Loucy (cell line): ENCODE data around the gene BIRC3.

Experiments used
- H2AFZ ChIP-seq: fragments of 200-600 bp; sonication (generic); 2 replicates; pipeline ENCODE4 v1.6.0; 2016; ENCODE audit warnings: antibody characterized with exemption, mild to moderate bottlenecking, low read length, moderate library complexity
- H3F3A ChIP-seq: fragments of 200-600 bp; 2 replicates; pipeline ENCODE4 v1.6.0; 2016; ENCODE audit warnings: antibody characterized with exemption, low read depth, mild to moderate bottlenecking
- H3K27me3 ChIP-seq: fragments of 200-600 bp; sonication (generic); 2 replicates; pipeline ENCODE4 v1.6.1; 2014; ENCODE audit warnings: low read length, mild to moderate bottlenecking; ENCODE audit not compliant: insufficient read depth, poor library complexity, severe bottlenecking
- H3K36me3 ChIP-seq: fragments of 200-600 bp; sonication (generic); 2 replicates; pipeline ENCODE4 v1.6.1; 2016; ENCODE audit warnings: low read length; ENCODE audit not compliant: insufficient read depth
- H3K4me1 ChIP-seq: fragments of 200-600 bp; sonication (generic); 2 replicates; pipeline ENCODE4 v1.5.1; 2014; ENCODE audit warnings: low read length, mild to moderate bottlenecking; ENCODE audit not compliant: insufficient read depth, poor library complexity, severe bottlenecking
- H3K4me2 ChIP-seq: fragments of 200-600 bp; sonication (generic); 2 replicates; pipeline ENCODE4 v1.6.0; 2014; ENCODE audit warnings: antibody characterized with exemption, low read length, low read depth, mild to moderate bottlenecking; ENCODE audit not compliant: poor library complexity, severe bottlenecking
- H3K4me3 ChIP-seq: fragments of 200-600 bp; sonication (generic); 2 replicates; pipeline ENCODE4 v1.5.1; 2014; ENCODE audit warnings: low read length, mild to moderate bottlenecking, mixed read lengths; ENCODE audit not compliant: poor library complexity, severe bottlenecking
- H3K79me2 ChIP-seq: fragments of 200-600 bp; sonication (generic); 2 replicates; pipeline ENCODE4 v1.6.1; 2014; ENCODE audit warnings: low read length; ENCODE audit not compliant: insufficient read depth
- H3K9ac ChIP-seq: fragments of 200-600 bp; sonication (generic); 2 replicates; pipeline ENCODE4 v1.6.0; 2014; ENCODE audit warnings: mild to moderate bottlenecking, low read depth, low read length, moderate library complexity; ENCODE audit not compliant: poor library complexity, severe bottlenecking
- H3K9me2 ChIP-seq: fragments of 200-600 bp; sonication (generic); replicated peaks from 2 replicates; pipeline ENCODE4 v1.6.1; 2016; ENCODE audit warnings: low read depth, low read length, mixed read lengths
- H3K9me3 ChIP-seq: fragments of 200-600 bp; sonication (generic); 2 replicates; pipeline ENCODE4 v1.6.1; 2014; ENCODE audit warnings: mild to moderate bottlenecking, antibody characterized with exemption, low read length, low read depth; ENCODE audit not compliant: insufficient read depth
- H4K20me1 ChIP-seq: fragments of 200-600 bp; sonication (generic); 2 replicates; pipeline ENCODE4 v1.6.0; 2014; ENCODE audit warnings: antibody characterized with exemption, low read length, mild to moderate bottlenecking; ENCODE audit not compliant: insufficient read depth, poor library complexity, severe bottlenecking
- CTCF ChIP-seq: fragments of 200-600 bp; sonication (generic); conservative IDR thresholded peaks from 2 replicates; pipeline ENCODE4 v1.5.1; 2014; ENCODE audit warnings: mild to moderate bottlenecking, antibody characterized with exemption, low read length
- EZH2phosphoT487 ChIP-seq: fragments of 200-600 bp; IDR thresholded peaks from 2 replicates; pipeline ENCODE4 v1.6.1; 2018; ENCODE audit warnings: antibody characterized with exemption, mild to moderate bottlenecking, moderate library complexity, borderline replicate concordance

Gene BIRC3

DNA sequence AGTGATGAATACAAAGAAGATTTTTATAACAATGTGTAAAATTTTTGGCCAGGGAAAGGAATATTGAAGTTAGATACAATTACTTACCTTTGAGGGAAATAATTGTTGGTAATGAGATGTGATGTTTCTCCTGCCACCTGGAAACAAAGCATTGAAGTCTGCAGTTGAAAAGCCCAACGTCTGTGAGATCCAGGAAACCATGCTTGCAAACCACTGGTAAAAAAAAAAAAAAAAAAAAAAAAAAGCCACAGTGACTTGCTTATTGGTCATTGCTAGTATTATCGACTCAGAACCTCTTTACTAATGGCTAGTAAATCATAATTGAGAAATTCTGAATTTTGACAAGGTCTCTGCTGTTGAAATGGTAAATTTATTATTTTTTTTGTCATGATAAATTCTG, 5.3 kb downstream of the BIRC3 start:
- Histone ChIP-seq H3K9me2 (no peaks in the 10 kb centered on the region), H3K4me1 (peaks cover 63% of the 10 kb centered on the region), H3K9ac (peak overlapping the region; percentile 83), H4K20me1 (no peaks in the 10 kb centered on the region), H3K9me3 (no peaks in the 10 kb centered on the region), H3F3A (no peaks in the 10 kb centered on the region), H3K27me3 (no peaks in the 10 kb centered on the region), H3K79me2 (peaks cover 47% of the 10 kb centered on the region), H3K36me3 (no peaks in the 10 kb centered on the region), H3K4me2 (peak overlapping the region; percentile 76), H2AFZ (peak overlapping the region; percentile 43; the same call in 1 of the 2 replicates), H3K4me3 (peak overlapping the region; percentile 74)
- TF ChIP-seq EZH2phosphoT487 = no peak
- TF ChIP-seq CTCF = no peak

DNA sequence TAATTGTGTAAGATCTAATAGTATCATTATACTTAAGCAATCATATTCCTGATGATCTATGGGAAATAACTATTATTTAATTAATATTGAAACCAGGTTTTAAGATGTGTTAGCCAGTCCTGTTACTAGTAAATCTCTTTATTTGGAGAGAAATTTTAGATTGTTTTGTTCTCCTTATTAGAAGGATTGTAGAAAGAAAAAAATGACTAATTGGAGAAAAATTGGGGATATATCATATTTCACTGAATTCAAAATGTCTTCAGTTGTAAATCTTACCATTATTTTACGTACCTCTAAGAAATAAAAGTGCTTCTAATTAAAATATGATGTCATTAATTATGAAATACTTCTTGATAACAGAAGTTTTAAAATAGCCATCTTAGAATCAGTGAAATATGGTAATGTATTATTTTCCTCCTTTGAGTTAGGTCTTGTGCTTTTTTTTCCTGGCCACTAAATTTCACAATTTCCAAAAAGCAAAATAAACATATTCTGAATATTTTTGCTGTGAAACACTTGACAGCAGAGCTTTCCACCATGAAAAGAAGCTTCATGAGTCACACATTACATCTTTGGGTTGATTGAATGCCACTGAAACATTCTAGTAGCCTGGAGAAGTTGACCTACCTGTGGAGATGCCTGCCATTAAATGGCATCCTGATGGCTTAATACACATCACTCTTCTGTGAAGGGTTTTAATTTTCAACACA, 6.4 kb downstream of the BIRC3 start:
- Histone ChIP-seq H2AFZ (no peak overlapping the region), H4K20me1 (no peaks in the 10 kb centered on the region), H3K9ac (peak overlapping the region; percentile 83), H3K79me2 (peaks cover 39% of the 10 kb centered on the region), H3K9me3 (no peaks in the 10 kb centered on the region), H3K4me3 (no peak overlapping the region), H3K4me2 (peak overlapping the region; percentile 76), H3K27me3 (no peaks in the 10 kb centered on the region), H3F3A (no peaks in the 10 kb centered on the region), H3K4me1 (peaks cover 51% of the 10 kb centered on the region), H3K9me2 (no peaks in the 10 kb centered on the region), H3K36me3 (no peaks in the 10 kb centered on the region; the same call in 1 of the 2 replicates)
- no peak for TF ChIP-seq CTCF

- peaks cover 7% of the 10 kb centered on the region; the same call in 1 of the 2 replicates for H3K36me3 ChIP-seq
- H3K9ac ChIP-seq = peak overlapping the region; percentile 5
- no peaks in the 10 kb centered on the region for H3F3A ChIP-seq
Observed at GRCh38 chr11:102325088-102325487, 7.8 kb downstream of the BIRC3 start.

More at GRCh38 chr11:102325088-102325487, 7.8 kb downstream of the BIRC3 start:
- no peaks in the 10 kb centered on the region for H3K27me3 ChIP-seq
- H3K9me3 ChIP-seq = no peaks in the 10 kb centered on the region
- no peaks in the 10 kb centered on the region for H4K20me1 ChIP-seq
- peaks cover 28% of the 10 kb centered on the region for H3K79me2 ChIP-seq
- no peak overlapping the region for H3K4me2 ChIP-seq
- no peaks in the 10 kb centered on the region for H3K9me2 ChIP-seq
- no peak overlapping the region for H2AFZ ChIP-seq
- peaks cover 40% of the 10 kb centered on the region for H3K4me1 ChIP-seq
- TF ChIP-seq EZH2phosphoT487 (no peak), CTCF (peak; percentile 48)
- no peak overlapping the region for H3K4me3 ChIP-seq
